HG03521 (cell line): ENCODE data around the gene RALGPS1.

Experiments
- ATAC-seq: cut with Tn5 transposase; IDR thresholded peaks from one replicate; pipeline ENCODE4 v1.9.1; 2021; ENCODE audit warnings: mild to moderate bottlenecking, moderate library complexity; ENCODE audit not compliant: unreplicated experiment

The RALGPS1 gene

DNA sequence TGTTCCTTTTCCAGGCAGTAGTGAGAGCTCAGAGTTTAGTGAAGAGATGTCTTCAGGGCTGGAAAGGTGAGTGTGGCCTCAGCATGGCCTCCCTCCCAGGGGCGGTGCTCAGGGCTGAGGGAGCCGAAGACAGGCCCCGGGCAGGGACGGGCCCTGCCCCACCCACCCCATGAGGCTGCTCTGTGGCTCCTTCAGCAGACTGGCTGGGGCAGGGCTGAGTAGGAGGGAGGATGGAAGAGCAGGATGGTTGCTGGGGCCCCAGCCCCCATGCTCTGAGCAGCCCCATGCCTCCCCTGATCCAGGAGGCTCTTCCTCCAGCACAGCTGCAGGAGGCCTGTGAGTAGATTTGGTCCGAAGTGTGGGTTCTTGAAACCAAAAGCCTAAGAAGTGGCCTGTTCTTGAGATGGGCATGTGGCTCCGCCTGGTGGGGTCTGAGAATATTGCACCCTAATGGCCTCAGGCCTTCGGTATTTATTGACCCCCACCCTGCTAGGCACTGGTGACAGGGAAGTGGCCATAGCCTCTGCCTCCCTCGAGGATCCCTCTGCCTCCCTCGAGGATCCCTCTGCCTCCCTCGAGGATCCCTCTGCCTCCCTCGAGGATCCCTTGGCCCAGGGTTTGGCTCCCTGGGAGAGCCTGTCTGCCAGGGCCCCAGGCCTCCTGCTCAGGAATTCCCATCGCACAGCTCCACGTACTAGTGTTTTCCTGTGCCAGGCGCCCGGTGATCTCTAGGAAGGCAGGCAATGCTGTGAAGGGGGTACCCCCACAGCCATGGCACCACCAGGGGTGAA lies 284.6 kb downstream of the RALGPS1 start:
- no peak for ATAC-seq

DNA sequence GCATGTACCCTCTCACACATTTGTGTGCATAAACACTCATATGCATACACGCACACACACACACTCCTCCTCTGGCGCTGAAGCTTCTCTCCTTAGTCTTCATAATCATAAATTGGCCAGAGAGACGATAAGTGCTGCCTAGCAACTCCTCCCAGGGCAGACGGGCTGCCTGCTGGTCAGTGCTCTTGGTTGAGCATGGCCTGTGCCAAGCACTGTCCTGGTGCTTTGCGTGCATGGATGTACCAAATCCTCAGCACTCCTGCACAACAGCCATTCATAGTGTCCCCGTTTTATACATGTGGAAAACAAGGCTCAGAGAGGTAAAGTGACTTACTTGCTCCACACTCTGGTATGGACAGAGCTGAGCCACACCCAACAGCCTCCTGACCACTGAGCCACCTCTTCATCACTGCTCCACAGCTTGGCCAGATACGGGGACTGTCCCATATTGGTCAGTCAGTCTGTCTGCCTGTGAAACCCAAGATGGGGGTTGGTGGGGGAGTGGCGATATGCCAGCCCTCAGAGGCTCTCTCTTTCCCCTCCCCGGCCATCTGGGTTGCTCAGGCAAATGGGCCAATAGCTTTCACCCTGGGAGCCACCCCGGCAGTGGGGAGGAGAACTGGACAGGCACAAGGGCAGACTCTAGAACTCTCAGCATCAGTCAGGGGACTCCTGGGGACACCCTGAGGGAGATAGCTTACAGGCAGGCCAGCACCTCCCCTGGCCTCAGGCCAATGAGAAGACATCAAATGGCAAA lies 285.7 kb downstream of the RALGPS1 start:
- ATAC-seq = no peak

- ATAC-seq = no peak
These were observed 286.5 kb downstream of the RALGPS1 start for GRCh38 chr9:127201071-127201541.

DNA sequence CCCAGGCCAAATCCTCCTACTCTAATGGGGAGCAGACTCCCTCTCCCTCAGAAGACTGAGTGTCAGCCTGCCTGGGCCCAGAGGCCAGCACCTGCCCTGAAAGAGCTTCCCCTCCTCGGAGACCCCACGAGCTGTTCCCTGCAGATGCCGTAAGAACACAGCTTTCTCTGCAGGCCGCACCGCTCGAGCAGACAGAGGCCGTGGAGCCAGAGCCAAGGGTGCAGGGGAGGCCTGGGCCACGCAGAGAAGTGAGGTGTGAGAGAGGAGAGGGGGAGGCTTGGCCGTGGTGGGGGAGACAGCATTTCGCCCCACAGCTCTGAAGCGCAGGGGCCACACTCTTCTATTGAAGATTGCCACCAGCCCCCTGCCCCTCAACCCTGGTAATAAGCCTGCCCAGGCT lies 287.1 kb downstream of the RALGPS1 start:
- ATAC-seq = no peak

DNA sequence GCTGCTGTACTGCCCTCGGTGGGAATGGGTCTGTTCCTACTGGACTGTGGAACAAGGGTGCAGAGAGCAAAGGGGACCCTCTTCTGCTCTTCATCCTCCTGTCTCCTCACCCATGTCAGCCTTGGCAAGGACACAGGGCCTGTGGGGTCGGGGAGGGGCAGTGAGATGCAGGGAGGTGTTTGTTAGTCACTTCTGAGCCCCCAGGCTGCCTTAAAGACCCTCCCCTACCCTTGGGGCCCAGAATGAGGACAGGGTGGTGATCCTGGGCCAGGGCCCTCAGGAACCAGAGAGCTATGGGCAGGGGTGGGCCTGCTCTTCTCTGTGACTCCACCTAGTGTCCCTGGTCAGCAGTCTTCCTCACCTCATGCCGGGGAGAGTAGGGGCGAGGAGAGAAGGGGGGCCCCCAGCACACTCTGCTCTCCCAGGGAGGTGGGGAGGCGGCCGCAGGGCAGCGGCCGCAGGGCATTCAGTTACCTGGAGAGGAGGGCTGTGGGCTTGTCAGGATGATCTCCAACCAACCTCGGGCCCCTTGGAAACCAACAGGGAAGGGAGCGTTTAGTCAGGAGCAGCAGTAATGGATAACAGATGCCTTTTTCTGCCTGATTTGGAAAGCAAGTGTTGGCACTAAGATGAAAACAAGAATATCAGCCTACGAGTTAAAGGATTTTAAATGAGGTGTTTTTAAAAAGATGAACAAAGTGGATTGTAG lies 288.0 kb downstream of the RALGPS1 start:
- no peak for ATAC-seq

GRCh38 chr9:127203681-127204327 lies 289.2 kb downstream of the RALGPS1 start:
- no peak for ATAC-seq

DNA sequence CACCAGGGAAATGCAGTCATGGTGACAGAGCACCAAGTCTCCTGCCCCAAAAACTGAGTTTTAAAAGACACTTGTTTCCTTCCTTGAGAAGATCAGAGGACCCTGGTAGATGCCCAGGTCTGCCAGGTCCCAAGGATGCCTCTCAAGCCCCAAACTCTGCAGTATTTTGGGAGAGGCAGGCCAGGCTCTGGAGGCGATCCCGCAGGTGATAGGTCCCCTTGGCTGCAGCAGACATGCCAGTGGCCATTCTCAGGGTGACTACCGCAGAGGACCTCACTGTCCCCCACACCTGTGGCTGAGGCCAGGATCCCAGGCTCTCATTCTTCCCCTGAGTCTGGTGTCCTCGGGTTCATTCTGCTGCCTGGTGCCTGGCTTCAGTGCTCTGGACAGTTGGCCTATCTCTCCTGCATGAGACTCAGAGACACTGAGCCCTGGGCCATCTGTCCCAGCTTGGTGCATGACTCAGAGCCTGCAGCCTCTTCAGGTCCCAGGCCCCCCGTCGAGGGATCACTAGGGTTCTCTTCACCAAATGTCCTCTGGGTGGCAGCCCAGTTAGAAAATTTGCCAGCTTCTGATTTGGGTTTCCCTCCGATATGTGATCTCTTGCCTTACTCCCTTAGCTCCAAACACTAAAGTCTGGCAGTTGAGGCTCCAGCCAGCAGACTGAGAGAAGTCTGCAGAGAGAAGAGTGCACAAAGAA lies 290.3 kb downstream of the RALGPS1 start:
- no peak for ATAC-seq

- no peak for ATAC-seq
These were observed 291.4 kb downstream of the RALGPS1 start for GRCh38 chr9:127205952-127206351.

DNA sequence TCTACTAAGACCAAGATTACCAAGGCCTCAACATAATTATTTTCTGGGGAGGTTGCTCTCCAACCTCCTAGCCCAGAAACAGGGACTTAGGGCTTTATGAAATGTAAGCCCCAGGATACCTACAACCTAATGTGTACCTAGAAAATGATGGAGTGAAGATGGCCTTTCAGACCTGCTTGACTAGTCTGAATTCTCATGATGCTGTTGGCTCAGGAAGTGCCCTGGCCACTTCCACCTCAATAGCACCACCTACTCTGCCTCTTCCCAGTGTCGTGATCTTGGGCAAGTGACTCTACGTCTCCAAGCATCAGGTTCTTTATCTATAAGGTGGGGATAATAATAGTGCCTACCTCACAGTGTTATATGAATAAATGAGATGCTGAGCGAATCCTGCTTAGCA lies 292.1 kb downstream of the RALGPS1 start:
- no peak for ATAC-seq

- ATAC-seq = no peak
These were observed 293.3 kb downstream of the RALGPS1 start for GRCh38 chr9:127207734-127208410.

- no peak for ATAC-seq
These were observed 293.8 kb downstream of the RALGPS1 start for GRCh38 chr9:127208416-127208815.

DNA sequence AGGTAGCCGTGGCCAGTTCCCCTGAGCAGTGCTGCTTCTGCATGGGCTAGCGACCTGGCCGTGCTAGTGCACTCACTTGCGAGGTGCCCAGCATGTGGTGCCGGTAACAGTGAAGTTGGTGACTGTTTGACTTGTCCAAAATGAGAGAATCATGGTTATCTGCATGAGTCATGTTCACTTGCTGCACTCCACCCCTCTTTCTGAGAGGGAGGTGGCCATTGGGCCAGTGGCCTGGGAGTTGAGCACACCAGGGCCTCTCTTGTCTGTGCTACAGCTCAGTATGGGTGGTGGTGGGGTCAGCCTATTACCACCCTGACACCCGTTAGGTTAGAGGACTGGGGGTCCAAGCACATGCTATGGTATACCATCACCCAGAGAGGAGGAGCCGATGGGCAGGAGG lies 294.6 kb downstream of the RALGPS1 start:
- ATAC-seq = no peak

- no peak for ATAC-seq
These were observed 295.5 kb downstream of the RALGPS1 start for GRCh38 chr9:127209948-127210640.

DNA sequence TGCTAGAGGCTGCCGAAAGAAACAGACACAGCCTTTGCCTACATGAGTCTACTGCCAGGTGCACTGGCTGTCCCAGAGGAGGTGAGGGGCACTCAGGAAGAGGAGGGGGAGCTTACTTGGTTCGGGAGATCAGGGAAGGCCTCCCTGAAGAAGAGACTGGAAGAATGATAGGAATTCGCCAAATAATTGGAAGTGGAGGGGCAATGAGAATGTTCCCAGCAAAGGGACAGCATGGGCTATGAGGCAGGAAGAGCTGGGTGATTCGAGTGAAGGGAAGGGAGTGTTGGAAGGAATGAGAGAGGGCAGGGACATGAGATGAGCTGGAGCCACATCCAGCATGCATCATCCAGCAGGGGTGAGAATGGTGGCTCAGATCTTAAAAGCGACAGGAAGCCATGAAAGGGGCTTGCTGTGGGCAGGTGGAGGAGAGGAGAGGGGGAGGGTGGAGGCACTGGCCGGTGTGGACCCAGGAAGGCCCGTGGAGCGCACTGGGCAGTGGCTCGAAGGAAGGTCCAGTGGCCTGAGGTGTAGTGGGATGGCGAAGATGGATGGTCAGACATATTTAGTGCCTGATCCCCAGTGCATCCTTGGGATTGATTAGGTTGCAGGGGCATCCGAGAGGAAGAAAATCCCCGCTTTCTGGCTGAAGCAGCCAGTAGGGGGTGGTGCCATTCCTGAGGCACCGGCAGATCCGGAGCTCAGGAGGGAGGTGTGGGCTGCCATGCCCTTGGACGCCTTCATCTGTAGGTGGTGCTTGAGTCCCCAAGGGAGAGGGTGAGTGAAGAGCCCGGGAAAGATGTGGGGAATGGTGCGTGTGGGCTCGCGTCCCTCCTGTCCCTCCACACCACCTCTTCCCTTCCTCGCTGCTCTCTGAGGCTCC lies 296.5 kb downstream of the RALGPS1 start:
- no peak for ATAC-seq

- ATAC-seq = no peak
These were observed 297.4 kb downstream of the RALGPS1 start for GRCh38 chr9:127211983-127212382.

GRCh38 chr9:127212453-127212852 lies 297.9 kb downstream of the RALGPS1 start:
- no peak for ATAC-seq

GRCh38 chr9:127213859-127214258 lies 299.3 kb downstream of the RALGPS1 start:
- ATAC-seq = no peak
